Esophagus muscularis mucosa (tissue), 4 donors: ENCODE measurements around the gene DGKD. TPM values are rescaled to one million over a fixed set of nuclear protein-coding genes. Genes with fewer than 3 reads are reported as not detected.

Source experiments
- DNase-seq: peaks from one replicate; pipeline ENCODE4 v3.0.0-alpha.2; 2017; ENCODE audit errors: extremely low spot score
- H3K27ac ChIP-seq, 4 donors: fragments of 200-600 bp; sonication (generic); replicated peaks in 1 of 4; 1 replicate in 3 of 4; 2 replicates in 1 of 4; pipeline ENCODE4 v1.5.1; 2016 to 2019; ENCODE audit warnings: mild to moderate bottlenecking in 1 of 4
- H3K27me3 ChIP-seq, 4 donors: fragments of 200-600 bp; sonication (generic); one replicate each; pipeline versions ENCODE4 v1.5.1 to v1.6.0; 2016 to 2019
- H3K36me3 ChIP-seq, 4 donors: fragments of 200-600 bp; sonication (generic); one replicate each; pipeline ENCODE4 v1.5.1; 2016 to 2019
- H3K4me1 ChIP-seq, 4 donors: fragments of 200-600 bp; sonication (generic); one replicate each; pipeline ENCODE4 v1.5.1; 2016 to 2019
- H3K4me3 ChIP-seq, 4 donors: fragments of 200-600 bp; sonication (generic); 1 replicate in 2 of 4; 2 replicates in 2 of 4; pipeline ENCODE4 v1.5.1; 2016 to 2019; ENCODE audit warnings: mild to moderate bottlenecking in 4 of 4, moderate library complexity in 1 of 4
- H3K9me3 ChIP-seq, 4 donors: fragments of 200-600 bp; sonication (generic); 1 replicate in 3 of 4; 2 replicates in 1 of 4; pipeline ENCODE4 v1.5.1; 2016 to 2019
- EP300 ChIP-seq: sonication (generic); formaldehyde crosslinking; IDR thresholded peaks from one replicate; pipeline ENCODE4 v1.6.1; 2017; ENCODE audit warnings: antibody characterized with exemption
- POLR2A ChIP-seq: fragments of 450-650 bp; IDR thresholded peaks from one replicate; pipeline ENCODE4 v1.6.1; 2017; ENCODE audit warnings: antibody characterized with exemption, moderate library complexity, mild to moderate bottlenecking, low read depth
- POLR2AphosphoS5 ChIP-seq, 2 donors: sonication (generic); formaldehyde crosslinking; IDR thresholded peaks; one replicate each; pipeline ENCODE4 v1.6.1; 2017; ENCODE audit warnings: antibody characterized with exemption in 2 of 2
- WGBS: methylation state at CpG from one replicate; pipeline ENCODE4 v1.1.5; 2018; 5-methylcytosine and 5-hydroxymethylcytosine counted together
- intact Hi-C: fragments of 100-400 bp; cut with DNase I; formaldehyde crosslinking; loops from one replicate; pipeline ENCODE4 v1.15.1; 2023
- total RNA-seq, 4 donors: library from RNA; depleted of rRNA; stranded (reverse); fragments of >200 nt; gene quantifications; one replicate each; pipeline versions ENCODE4 v1.1.0 to v1.2.1, GENCODE V29; 2016
- TF ChIP-seq, protein P1 (sequence below), 3 experiments: fragments of 200-600 bp in 2 of 3; fragments of 450-650 bp in 1 of 3; sonication (generic) in 2 of 3; IDR thresholded peaks; one replicate each; pipeline ENCODE4 v1.5.1; 2017 to 2019; ENCODE audit warnings: antibody characterized with exemption in 3 of 3, mild to moderate bottlenecking in 2 of 3, moderate library complexity in 1 of 3

Gene DGKD
- total RNA-seq, 4 donors from 2014 or later = 11.6 to 16.1 (median 13.3) TPM

GRCh38 chr2:233321166-233321565 lies 33.1 kb upstream of the DGKD start:
- H3K9me3 ChIP-seq = no peaks in the 10 kb centered on the region
- no peak overlapping the region for H3K27ac ChIP-seq
- H3K4me3 ChIP-seq = no peak overlapping the region
- no peaks in the 10 kb centered on the region for H3K4me1 ChIP-seq
- peaks cover 0 to 5% (median 0%) of the 10 kb centered on the region in 4 donors for H3K27me3 ChIP-seq
- no peaks in the 10 kb centered on the region for H3K36me3 ChIP-seq
- intact Hi-C loops = no loop called here
- TF ChIP-seq EP300 (no peak), POLR2A (no peak), POLR2AphosphoS5 (IDR thresholded peaks at IDR 0.05) (no peak)
- TF ChIP-seq, protein P1, sequence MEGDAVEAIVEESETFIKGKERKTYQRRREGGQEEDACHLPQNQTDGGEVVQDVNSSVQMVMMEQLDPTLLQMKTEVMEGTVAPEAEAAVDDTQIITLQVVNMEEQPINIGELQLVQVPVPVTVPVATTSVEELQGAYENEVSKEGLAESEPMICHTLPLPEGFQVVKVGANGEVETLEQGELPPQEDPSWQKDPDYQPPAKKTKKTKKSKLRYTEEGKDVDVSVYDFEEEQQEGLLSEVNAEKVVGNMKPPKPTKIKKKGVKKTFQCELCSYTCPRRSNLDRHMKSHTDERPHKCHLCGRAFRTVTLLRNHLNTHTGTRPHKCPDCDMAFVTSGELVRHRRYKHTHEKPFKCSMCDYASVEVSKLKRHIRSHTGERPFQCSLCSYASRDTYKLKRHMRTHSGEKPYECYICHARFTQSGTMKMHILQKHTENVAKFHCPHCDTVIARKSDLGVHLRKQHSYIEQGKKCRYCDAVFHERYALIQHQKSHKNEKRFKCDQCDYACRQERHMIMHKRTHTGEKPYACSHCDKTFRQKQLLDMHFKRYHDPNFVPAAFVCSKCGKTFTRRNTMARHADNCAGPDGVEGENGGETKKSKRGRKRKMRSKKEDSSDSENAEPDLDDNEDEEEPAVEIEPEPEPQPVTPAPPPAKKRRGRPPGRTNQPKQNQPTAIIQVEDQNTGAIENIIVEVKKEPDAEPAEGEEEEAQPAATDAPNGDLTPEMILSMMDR (IDR thresholded peaks at IDR 0.05) = no peak
- no peak for DNase-seq
- WGBS = 75% methylated on average over 6 of the region's 6 CpGs

DNA sequence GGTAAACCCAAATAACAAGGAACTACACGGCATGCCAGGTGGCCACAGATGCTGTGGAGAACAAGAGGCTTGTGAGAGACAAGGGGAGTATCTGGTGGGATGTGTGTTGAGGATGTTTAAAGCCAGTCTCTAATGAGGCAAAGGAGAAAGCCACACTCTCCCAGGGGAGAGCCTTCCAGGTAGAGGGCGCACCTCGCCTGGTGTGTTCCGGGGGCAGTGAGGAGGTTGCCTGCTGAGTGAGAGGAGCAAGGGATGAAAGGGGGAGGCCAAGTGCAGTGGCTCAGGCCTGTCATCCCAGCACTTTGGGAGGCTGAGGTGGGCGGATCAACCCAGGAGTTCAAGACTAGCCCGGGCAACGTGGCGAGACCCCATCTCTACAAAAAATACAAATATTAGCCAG lies 30.4 kb upstream of the DGKD start:
- intact Hi-C loops = no loop called here
- Histone ChIP-seq H3K9me3 (no peaks in the 10 kb centered on the region), H3K27me3 (peaks cover 0 to 5% (median 0%) of the 10 kb centered on the region in 4 donors), H3K27ac (no peak overlapping the region), H3K4me1 (no peaks in the 10 kb centered on the region), H3K4me3 (no peak overlapping the region), H3K36me3 (no peaks in the 10 kb centered on the region)
- TF ChIP-seq POLR2AphosphoS5 (IDR thresholded peaks at IDR 0.05) (no peak), POLR2A (no peak), EP300 (no peak)
- TF ChIP-seq, protein P1 (IDR thresholded peaks at IDR 0.05) = no peak
- DNase-seq = no peak
- 83% methylated on average over 8 of the region's 8 CpGs for WGBS

DNA sequence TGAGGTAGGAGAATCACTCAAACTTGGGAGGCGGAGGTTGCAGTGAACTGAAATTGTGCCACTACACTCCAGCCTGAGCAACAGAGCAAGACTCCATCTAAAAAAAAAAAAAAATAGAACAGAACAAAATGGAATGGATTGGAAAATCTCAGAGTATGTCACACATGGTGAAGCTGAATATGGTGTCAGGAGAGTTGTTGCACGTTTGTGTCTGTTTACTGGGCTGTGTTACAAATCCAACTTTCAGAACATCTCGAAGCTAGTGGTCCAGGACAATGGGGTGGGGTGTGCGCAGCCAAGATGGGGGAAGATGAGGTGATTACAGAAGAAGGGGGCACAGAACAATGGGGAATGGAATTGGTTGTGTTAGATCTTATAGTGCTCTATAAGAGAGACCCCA lies 29.0 kb upstream of the DGKD start:
- intact Hi-C loops = no loop called here
- Histone ChIP-seq H3K27ac (no peak overlapping the region), H3K36me3 (no peaks in the 10 kb centered on the region), H3K4me3 (no peak overlapping the region), H3K27me3 (peaks cover 0 to 5% (median 0%) of the 10 kb centered on the region in 4 donors), H3K9me3 (no peaks in the 10 kb centered on the region), H3K4me1 (no peaks in the 10 kb centered on the region)
- no peak for DNase-seq
- 78% methylated on average over 4 of the region's 4 CpGs for WGBS
- TF ChIP-seq EP300 (no peak), POLR2A (no peak), POLR2AphosphoS5 (IDR thresholded peaks at IDR 0.05) (no peak)
- TF ChIP-seq, protein P1 (IDR thresholded peaks at IDR 0.05) = no peak

DNA sequence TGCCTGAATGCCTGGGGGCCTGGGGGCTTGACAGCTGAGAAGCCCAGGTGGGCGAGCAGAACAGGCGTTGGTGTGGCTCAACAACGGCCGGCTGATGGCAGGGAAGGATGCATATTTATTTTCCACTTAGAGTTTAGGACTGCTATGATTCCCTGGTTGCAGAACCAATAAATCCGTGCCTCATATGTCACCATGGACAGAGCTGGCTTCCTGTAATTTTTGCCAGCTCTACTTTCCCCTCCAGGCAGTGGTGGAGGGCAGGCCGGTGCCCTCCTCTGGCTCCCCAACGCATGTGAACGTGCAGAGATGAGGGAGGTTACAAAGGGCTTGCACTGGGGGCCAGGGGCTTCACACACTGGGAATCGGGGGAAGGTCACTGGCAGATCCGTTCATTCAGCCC lies 28.5 kb upstream of the DGKD start:
- Histone ChIP-seq H3K27me3 (peaks cover 0 to 2% (median 0%) of the 10 kb centered on the region in 4 donors), H3K9me3 (no peaks in the 10 kb centered on the region), H3K4me1 (no peaks in the 10 kb centered on the region), H3K36me3 (no peaks in the 10 kb centered on the region), H3K27ac (no peak overlapping the region), H3K4me3 (no peak overlapping the region)
- DNase-seq = no peak
- TF ChIP-seq POLR2A (no peak), POLR2AphosphoS5 (IDR thresholded peaks at IDR 0.05) (no peak), EP300 (no peak)
- TF ChIP-seq, protein P1 (IDR thresholded peaks at IDR 0.05) = no peak
- WGBS = 71% methylated on average over 10 of the region's 10 CpGs
- intact Hi-C loops = no loop called here

- intact Hi-C loops = no loop called here
- WGBS = 93% methylated on average over 8 of the region's 8 CpGs
- TF ChIP-seq POLR2AphosphoS5 (IDR thresholded peaks at IDR 0.05) = no peak
- TF ChIP-seq EP300 = no peak
- TF ChIP-seq, protein P1 (IDR thresholded peaks at IDR 0.05) = no peak
- no peak for TF ChIP-seq POLR2A
- Histone ChIP-seq H3K27ac (no peak overlapping the region), H3K9me3 (no peaks in the 10 kb centered on the region), H3K4me1 (no peaks in the 10 kb centered on the region), H3K4me3 (no peak overlapping the region), H3K27me3 (no peaks in the 10 kb centered on the region), H3K36me3 (no peaks in the 10 kb centered on the region)
- no peak for DNase-seq
Measured at GRCh38 chr2:233326500-233326899, 27.8 kb upstream of the DGKD start.
